HepG2 (cell line): Measurements from ENCODE around the gene YIPF1. TPM values are rescaled to one million over a fixed set of nuclear protein-coding genes. Genes with fewer than 3 reads are reported as not detected.

ENCODE experiments used
- BRD4 ChIP-seq: sonication (generic); formaldehyde crosslinking; IDR thresholded peaks from 2 replicates; pipeline ENCODE4 v1.4.0; 2020; ENCODE audit warnings: missing genetic modification reagents
- CCDC6 ChIP-seq: sonication (generic); formaldehyde crosslinking; IDR thresholded peaks from 2 replicates; pipeline ENCODE4 v1.8.1; 2022; ENCODE audit warnings: mild to moderate bottlenecking, missing genetic modification reagents, moderate library complexity
- GABPA ChIP-seq, 2 experiments: IDR thresholded peaks; 2 replicates each; pipeline ENCODE4 v1.6.1; 2011 to 2016; ENCODE audit warnings: low read depth in 2 of 2, low read length in 1 of 2, missing biosample characterization in 1 of 2, missing genetic modification characterization in 1 of 2
- GABPB1 ChIP-seq: IDR thresholded peaks from 2 replicates; pipeline ENCODE4 v1.6.1; 2016; ENCODE audit warnings: mild to moderate bottlenecking, missing genetic modification reagents, moderate library complexity, missing compliant biosample characterization
- HNRNPK ChIP-seq: fragments of 200-400 bp; formaldehyde crosslinking; IDR thresholded peaks from 2 replicates; pipeline ENCODE4 v1.6.1; 2018; ENCODE audit warnings: low read length, low read depth, moderate library complexity, mild to moderate bottlenecking; ENCODE audit not compliant: poor library complexity, severe bottlenecking
- HNRNPLL ChIP-seq: fragments of 200-400 bp; formaldehyde crosslinking; IDR thresholded peaks from 2 replicates; pipeline ENCODE4 v1.6.1; 2017; ENCODE audit warnings: mild to moderate bottlenecking, low read depth, low read length; ENCODE audit not compliant: poor library complexity, severe bottlenecking
- MBNL3 ChIP-seq: fragments of 250-450 bp; sonication (Bioruptor Pico); conservative IDR thresholded peaks from 2 replicates; pipeline ENCODE4 v1.8.0; 2022; ENCODE audit warnings: mild to moderate bottlenecking, inconsistent platforms
- MTF1 ChIP-seq: sonication (generic); formaldehyde crosslinking; IDR thresholded peaks from 2 replicates; pipeline ENCODE4 v1.5.0; 2020; ENCODE audit warnings: missing genetic modification reagents
- NFE2 ChIP-seq: sonication (generic); formaldehyde crosslinking; IDR thresholded peaks from 2 replicates; pipeline ENCODE4 v1.4.0; 2020; ENCODE audit warnings: missing genetic modification reagents
- NFIB ChIP-seq: sonication (generic); formaldehyde crosslinking; IDR thresholded peaks from 2 replicates; pipeline ENCODE4 v1.9.0; 2021; ENCODE audit warnings: missing genetic modification reagents, mild to moderate bottlenecking, borderline replicate concordance
- RBM22 ChIP-seq: fragments of 200-400 bp; formaldehyde crosslinking; optimal IDR thresholded peaks from 2 replicates; pipeline ENCODE3; 2017; ENCODE audit warnings: mild to moderate bottlenecking, low read length, moderate library complexity
- RFX5 ChIP-seq: IDR thresholded peaks from 2 replicates; pipeline ENCODE4 v1.6.1; 2011; ENCODE audit warnings: low read depth, low read length, improper control_type of control experiment
- U2AF1 ChIP-seq: fragments of 200-400 bp; formaldehyde crosslinking; optimal IDR thresholded peaks from 2 replicates; pipeline ENCODE3; 2017; ENCODE audit warnings: mild to moderate bottlenecking, low read depth, low read length
- ZNF562 ChIP-seq: sonication (generic); formaldehyde crosslinking; IDR thresholded peaks from 2 replicates; pipeline ENCODE4 v1.8.0; 2022; ENCODE audit warnings: missing genetic modification reagents, borderline replicate concordance
- ZNF569 ChIP-seq: sonication (generic); formaldehyde crosslinking; IDR thresholded peaks from 2 replicates; pipeline ENCODE4 v1.5.0; 2020; ENCODE audit warnings: mild to moderate bottlenecking, missing genetic modification reagents, moderate library complexity, borderline replicate concordance
- ZNF816 ChIP-seq: sonication (generic); formaldehyde crosslinking; IDR thresholded peaks from 2 replicates; pipeline ENCODE4 v1.8.0; 2022; ENCODE audit warnings: missing genetic modification reagents, mild to moderate bottlenecking, borderline replicate concordance
- polyA plus RNA-seq, 8 experiments: library from polyadenylated mRNA; depleted of rRNA in 3 of 8; stranded (reverse) in 7 of 8; unstranded in 1 of 8; fragments of >200 nt; fragmentation: Illumina TruSeq in 4 of 8; extraction: Trizol in 4 of 8; gene quantifications; 2 replicates each; pipeline versions ENCODE4 v1.2.1 to v1.2.3, GENCODE V29; 2011 to 2016; ENCODE audit warnings: low read depth in 4 of 8, missing spikeins in 1 of 8, mixed read lengths in 1 of 8; ENCODE audit not compliant: insufficient read depth in 1 of 8
- total RNA-seq, 5 experiments: library from RNA; depleted of rRNA; stranded (reverse); fragments of >200 nt; fragmentation: Illumina TruSeq; extraction: Trizol; gene quantifications; 2 replicates each; pipeline ENCODE4 v1.2.3, GENCODE V29; 2016; ENCODE audit warnings: low read depth in 1 of 5
- TF ChIP-seq, protein P1 (sequence below): sonication (generic); formaldehyde crosslinking; IDR thresholded peaks from 2 replicates; pipeline ENCODE4 v1.5.0; 2020; ENCODE audit warnings: missing genetic modification reagents, mild to moderate bottlenecking, borderline replicate concordance
- TF ChIP-seq, protein P2 (sequence below): sonication (generic); formaldehyde crosslinking; IDR thresholded peaks from 2 replicates; pipeline ENCODE4 v1.5.0; 2020; ENCODE audit warnings: mild to moderate bottlenecking, missing genetic modification reagents, moderate library complexity
- TF ChIP-seq, protein P3 (sequence below): IDR thresholded peaks from 2 replicates; pipeline ENCODE4 v1.6.1; 2016; ENCODE audit warnings: low read depth, control low read depth
- TF ChIP-seq, protein P4 (sequence below): sonication (generic); formaldehyde crosslinking; conservative IDR thresholded peaks from 2 replicates; pipeline ENCODE4 v1.8.0; 2022; ENCODE audit warnings: mild to moderate bottlenecking, moderate library complexity, missing genetic modification reagents
- TF ChIP-seq, protein P5 (sequence below): sonication (generic); formaldehyde crosslinking; IDR thresholded peaks from 2 replicates; pipeline ENCODE4 v1.4.0; 2020; ENCODE audit warnings: mild to moderate bottlenecking, missing genetic modification reagents

Gene YIPF1
- total and polyA plus RNA-seq, 2 of the 13 experiments (the other 11 are each of a cell fraction or from before 2014, with no cell fraction given) = 21.1 to 31.9 TPM

DNA sequence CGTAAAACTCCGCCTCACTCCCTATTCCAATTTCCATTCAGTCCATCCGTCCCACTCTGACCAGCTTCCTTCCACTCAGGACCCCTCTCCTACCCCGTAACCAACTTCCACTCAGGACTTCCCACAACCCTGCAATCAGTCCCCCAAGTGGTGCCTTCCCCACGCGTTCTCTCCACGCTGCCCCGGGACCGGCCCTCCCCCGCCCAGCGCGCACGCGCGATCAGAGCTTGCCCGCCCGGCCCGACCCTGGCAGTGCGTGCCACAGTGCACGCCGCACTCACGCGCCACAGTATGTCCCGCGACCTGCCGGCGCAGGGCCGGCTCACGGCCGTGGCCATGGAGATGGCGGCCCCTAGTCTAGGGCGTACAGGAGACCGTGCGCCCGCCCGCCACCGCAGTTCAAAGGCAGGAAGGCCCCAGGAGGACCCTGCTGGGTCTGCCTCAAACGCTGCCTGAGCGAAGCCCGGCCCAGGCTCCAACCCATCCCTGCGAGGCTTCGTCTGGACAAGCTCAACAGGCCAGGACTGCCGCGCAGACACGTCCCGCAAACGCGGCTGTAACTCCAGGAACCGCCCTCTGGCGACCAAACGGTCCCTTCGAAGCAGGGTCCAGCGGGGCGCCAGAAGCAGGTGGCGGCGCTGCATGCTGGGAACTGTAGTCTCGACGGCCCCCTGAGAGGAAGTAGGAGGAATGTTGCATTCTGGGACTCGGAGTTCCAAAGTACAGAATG lies 51.5 kb downstream of the YIPF1 start, which contains the start of gene NDC1 (continued):
- TF ChIP-seq BRD4 (no peak; the same call in none of the 2 replicates), RBM22 (no peak), ZNF816 (peak; percentile 93), HNRNPK (peak; percentile 90), GABPB1 (peak; percentile 98), NFIB (CRISPR knock-in tag) (no peak), MBNL3 (CRISPR knock-in tag) (no peak), MTF1 (CRISPR knock-in tag) (no peak), NFE2 (CRISPR knock-in tag) (no peak), ZNF569 (CRISPR knock-in tag) (no peak; the same call in 1 of the 2 replicates), ZNF562 (CRISPR knock-in tag) (no peak), U2AF1 (peak; percentile 29), HNRNPLL (peak; percentile 84), CCDC6 (CRISPR knock-in tag) (peak; percentile 95; the same call in 1 of the 2 replicates), RFX5 (peak; percentile 26; the same call in 1 of the 2 replicates), GABPA (IDR thresholded peaks at IDR 0.05; ENCODE audit: low read depth, low read length) (peak; percentile 73), GABPA (CRISPR knock-in tag; IDR thresholded peaks at IDR 0.05; ENCODE audit: low read depth) (peak; percentile 97)
- TF ChIP-seq, protein P1, sequence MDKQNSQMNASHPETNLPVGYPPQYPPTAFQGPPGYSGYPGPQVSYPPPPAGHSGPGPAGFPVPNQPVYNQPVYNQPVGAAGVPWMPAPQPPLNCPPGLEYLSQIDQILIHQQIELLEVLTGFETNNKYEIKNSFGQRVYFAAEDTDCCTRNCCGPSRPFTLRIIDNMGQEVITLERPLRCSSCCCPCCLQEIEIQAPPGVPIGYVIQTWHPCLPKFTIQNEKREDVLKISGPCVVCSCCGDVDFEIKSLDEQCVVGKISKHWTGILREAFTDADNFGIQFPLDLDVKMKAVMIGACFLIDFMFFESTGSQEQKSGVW = no peak
- TF ChIP-seq, protein P2, sequence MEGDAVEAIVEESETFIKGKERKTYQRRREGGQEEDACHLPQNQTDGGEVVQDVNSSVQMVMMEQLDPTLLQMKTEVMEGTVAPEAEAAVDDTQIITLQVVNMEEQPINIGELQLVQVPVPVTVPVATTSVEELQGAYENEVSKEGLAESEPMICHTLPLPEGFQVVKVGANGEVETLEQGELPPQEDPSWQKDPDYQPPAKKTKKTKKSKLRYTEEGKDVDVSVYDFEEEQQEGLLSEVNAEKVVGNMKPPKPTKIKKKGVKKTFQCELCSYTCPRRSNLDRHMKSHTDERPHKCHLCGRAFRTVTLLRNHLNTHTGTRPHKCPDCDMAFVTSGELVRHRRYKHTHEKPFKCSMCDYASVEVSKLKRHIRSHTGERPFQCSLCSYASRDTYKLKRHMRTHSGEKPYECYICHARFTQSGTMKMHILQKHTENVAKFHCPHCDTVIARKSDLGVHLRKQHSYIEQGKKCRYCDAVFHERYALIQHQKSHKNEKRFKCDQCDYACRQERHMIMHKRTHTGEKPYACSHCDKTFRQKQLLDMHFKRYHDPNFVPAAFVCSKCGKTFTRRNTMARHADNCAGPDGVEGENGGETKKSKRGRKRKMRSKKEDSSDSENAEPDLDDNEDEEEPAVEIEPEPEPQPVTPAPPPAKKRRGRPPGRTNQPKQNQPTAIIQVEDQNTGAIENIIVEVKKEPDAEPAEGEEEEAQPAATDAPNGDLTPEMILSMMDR = peak; percentile 72
- TF ChIP-seq, protein P3, sequence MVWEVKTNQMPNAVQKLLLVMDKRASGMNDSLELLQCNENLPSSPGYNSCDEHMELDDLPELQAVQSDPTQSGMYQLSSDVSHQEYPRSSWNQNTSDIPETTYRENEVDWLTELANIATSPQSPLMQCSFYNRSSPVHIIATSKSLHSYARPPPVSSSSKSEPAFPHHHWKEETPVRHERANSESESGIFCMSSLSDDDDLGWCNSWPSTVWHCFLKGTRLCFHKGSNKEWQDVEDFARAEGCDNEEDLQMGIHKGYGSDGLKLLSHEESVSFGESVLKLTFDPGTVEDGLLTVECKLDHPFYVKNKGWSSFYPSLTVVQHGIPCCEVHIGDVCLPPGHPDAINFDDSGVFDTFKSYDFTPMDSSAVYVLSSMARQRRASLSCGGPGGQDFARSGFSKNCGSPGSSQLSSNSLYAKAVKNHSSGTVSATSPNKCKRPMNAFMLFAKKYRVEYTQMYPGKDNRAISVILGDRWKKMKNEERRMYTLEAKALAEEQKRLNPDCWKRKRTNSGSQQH (CRISPR knock-in tag) = no peak
- TF ChIP-seq, protein P4, sequence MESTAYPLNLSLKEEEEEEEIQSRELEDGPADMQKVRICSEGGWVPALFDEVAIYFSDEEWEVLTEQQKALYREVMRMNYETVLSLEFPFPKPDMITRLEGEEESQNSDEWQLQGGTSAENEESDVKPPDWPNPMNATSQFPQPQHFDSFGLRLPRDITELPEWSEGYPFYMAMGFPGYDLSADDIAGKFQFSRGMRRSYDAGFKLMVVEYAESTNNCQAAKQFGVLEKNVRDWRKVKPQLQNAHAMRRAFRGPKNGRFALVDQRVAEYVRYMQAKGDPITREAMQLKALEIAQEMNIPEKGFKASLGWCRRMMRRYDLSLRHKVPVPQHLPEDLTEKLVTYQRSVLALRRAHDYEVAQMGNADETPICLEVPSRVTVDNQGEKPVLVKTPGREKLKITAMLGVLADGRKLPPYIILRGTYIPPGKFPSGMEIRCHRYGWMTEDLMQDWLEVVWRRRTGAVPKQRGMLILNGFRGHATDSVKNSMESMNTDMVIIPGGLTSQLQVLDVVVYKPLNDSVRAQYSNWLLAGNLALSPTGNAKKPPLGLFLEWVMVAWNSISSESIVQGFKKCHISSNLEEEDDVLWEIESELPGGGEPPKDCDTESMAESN (CRISPR knock-in tag) = peak; percentile 97
- TF ChIP-seq, protein P5, sequence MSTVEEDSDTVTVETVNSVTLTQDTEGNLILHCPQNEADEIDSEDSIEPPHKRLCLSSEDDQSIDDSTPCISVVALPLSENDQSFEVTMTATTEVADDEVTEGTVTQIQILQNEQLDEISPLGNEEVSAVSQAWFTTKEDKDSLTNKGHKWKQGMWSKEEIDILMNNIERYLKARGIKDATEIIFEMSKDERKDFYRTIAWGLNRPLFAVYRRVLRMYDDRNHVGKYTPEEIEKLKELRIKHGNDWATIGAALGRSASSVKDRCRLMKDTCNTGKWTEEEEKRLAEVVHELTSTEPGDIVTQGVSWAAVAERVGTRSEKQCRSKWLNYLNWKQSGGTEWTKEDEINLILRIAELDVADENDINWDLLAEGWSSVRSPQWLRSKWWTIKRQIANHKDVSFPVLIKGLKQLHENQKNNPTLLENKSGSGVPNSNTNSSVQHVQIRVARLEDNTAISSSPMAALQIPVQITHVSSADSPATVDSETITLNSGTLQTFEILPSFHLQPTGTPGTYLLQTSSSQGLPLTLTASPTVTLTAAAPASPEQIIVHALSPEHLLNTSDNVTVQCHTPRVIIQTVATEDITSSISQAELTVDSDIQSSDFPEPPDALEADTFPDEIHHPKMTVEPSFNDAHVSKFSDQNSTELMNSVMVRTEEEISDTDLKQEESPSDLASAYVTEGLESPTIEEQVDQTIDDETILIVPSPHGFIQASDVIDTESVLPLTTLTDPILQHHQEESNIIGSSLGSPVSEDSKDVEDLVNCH (CRISPR knock-in tag) = no peak
